AML-193 (cell line): Measurements from ENCODE around the gene P4HA1.
"Not testable (repeated sequence)": the region's sequence is repeated elsewhere in the genome, so short reads cannot be mapped to it uniquely, and the experiment has no call there.

Experiments
- DNase-seq, 2 experiments: peaks; one replicate each; lab custom pipeline; 2025; lab: John Stamatoyannopoulos, UW

Gene P4HA1

DNA sequence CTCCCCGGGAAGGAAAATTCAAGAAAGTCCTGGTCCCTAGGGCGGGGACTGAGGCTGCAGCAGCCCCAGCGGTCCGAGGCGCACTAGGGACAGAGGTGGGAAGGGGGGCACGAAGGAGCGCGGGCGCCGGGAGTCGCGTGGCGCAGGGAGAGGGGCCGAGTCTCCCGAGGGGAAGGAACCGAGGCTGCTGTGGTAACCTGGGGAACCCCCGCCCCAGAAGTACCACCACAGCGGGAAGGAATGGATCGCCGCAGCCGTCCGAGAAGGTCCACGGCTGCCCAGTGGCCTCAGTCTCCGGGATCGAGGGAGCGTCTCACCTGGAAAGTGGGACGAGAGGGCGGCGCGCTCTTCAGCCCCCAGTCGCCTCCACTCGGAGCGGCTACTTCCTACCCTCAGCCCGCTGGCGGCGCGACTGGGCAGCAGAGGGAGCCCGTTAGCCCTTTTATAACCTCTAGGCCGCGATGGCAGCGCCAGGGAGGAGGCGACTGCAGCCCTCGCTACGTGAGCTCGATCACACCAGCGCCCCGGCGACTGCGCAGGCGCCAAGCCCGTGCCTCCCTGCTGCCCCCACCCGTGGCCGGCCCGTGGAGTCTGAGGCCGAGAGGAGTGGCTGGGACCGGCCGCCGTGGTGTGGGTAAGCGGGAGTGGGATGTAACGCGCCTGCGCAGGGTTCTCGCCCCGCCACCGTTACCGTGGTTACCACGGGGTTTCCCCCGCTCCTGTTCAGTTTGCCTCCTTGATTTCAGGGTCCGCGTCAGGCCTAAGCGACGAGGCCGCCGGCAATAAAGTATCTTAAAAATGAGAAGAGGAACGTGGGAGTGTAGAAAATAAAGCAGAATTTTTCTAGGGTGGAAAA lies at the start of gene P4HA1:
Gene P4HA1, minus strand, starts transcription at position 418 of the 856 bp plus-strand sequence. CDS start 21,983 bp downstream, outside the sequence.
- DNase-seq, result peak; percentile 95 to 97

DNA sequence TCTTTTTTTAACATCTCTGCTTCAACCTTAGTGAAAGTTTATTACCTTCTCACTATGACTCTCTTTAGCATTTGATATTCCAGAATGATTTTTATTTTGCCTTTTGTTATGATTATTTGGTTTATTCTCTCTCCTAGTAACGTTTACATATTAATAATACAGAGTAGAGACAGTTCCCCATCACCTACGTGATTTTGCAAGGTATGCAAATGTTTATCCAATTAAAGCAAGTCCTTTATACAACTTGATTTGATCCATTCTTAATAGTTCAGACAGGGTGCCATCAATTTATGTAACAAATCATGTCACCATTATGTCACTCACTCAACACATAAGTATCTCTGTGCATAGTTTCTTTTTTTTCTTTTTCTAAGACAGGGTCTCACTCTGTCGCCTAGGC lies 44.9 kb upstream of the P4HA1 start:
- DNase-seq, result no peak

DNA sequence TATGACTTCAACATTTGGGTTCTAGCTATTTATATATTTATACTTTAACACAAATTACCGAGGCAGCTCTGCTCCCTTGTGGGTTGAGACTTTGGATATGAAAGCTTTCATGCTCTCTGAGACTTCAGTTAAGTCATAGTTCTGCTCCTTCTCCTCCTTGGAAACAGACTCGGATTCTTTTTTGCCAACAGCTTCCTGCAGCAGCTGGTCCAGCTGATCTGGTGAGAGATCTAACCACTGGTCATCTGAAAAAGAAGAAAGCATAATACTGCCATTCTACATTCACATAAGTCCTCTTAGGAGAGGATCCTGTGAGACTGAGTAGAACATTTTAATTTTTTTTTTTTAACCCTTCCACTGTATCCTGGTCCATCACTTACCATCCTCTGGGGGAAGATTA lies 42.6 kb upstream of the P4HA1 start:
- no peak for DNase-seq

DNA sequence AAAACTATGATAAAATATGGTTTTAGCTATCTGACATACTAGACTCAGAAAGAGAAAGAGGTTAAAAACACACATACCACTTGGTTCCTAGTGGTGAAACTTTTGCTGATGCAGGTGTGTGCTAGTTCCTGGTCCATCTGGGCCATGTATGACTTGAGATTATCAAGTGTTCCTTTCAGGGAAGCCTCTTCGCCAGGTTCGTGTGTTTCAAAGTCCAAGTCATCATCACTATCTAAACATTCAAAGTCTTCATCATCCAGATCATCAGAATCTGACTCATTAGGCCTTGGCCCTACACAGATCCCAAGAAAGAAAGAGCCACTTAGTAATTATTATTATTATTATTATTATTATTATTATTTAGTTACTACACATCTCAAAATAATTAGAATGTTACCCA lies 40.0 kb upstream of the P4HA1 start:
- no peak for DNase-seq

DNA sequence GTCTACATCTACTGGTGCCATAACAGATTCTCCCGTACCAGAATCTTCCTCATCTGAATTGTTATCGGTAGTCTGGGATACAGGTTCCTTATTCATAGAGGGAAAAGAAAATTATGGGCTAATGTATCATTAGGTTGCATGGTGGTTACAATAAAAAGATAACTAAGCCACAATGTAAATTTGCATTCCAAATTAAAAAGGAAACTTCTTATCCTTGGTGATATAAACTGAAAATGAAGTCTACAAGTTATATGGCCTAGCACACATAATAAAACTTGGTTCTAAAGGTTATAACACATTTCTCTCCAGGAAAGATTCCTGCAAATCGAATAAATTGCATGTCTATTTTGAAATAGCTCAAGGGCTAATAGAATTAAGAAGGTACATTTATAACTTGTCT lies 38.1 kb upstream of the P4HA1 start:
- DNase-seq, result no peak

DNA sequence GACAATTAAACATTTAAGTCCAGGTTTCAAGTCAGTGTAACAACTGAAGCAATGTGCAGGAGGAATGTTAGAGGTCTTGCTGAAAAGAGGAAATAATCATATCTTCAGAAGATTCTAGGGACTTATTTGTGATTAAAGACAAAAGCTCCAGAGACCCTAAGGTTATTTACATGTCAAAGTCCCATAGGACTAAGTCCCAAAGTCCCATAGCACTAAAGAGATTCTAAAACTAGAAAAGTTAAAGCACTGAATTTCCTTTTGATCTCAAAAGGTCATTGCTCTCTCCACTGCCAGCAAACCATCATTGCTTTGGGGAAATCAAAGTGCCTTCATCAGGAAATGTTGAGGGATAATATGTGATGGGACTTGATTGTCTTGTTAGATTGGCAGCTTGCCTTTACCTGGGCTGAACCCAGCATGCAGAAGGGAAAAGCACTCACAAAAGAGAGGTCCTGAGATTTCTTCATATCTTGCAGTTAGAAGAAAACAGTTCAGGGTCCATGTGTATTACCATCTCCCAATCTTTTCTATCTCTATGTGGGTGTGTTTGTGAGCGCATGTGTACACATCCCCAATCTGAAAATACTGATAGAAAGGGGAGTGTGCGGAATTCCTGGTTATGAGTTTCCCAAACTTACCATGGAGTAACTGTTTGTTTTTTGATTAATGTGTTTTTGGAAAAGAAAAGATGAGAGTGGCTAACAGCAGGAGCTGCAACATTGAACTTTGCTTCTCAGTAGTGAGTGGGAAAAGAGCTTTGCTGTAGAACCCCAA lies 35.4 kb upstream of the P4HA1 start:
- DNase-seq, result no peak

DNA sequence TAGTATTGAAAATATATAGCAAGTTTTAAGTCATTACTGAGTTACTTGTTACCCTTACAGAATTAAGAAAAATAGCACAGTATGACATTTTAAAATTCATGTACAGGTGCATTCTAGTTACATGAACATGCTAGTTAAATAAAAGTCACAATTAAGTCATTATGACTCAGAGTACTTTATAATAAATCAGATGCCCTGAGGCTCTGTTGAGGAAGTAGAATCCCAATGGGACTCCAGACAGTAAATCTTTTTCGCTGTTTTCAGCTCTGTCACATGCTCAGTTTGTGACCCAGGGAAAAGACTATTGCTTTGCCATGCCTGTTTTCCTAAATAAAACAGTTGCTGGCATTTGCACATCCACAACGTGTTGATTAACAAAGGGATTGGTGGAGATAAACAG lies 34.6 kb upstream of the P4HA1 start:
- no peak for DNase-seq

DNA sequence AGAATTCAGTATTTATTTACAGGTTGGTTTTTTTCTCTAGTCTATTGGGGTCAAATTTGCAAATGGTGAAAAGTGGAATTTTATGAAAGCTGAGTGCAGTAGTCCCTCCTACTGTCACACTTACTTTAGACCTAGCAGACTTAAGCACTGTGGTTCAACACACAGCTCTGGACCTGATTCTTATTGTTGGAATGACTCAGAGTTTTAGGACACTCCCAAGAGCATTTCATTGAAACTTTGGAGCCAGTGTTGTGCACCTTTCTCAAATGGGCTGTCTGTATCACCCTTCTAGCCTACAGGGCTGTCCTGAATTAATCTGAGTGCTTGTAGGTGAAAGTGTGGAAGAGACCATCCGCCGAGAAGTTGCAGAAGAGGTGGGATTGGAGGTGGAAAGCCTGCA lies 29.7 kb upstream of the P4HA1 start:
- no peak for DNase-seq

DNA sequence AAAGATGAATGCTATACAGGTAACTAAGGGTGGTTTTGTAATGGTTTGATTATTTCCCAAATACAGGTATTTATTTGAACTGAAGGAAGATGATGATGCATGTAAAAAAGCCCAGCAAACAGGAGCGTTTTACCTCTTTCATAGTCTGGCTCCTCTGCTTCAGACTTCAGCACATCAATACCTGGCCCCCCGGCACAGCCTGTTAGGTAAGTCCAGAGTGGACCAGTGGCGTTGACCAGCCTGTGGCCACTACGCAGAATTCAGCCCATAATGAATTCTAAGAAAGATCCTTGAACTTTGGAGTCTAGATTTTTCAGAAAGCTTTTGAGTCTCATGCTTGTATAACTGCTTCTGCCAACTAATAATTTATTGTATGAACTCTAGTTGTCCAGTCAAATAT lies 23.3 kb upstream of the P4HA1 start:
- DNase-seq, result no peak

DNA sequence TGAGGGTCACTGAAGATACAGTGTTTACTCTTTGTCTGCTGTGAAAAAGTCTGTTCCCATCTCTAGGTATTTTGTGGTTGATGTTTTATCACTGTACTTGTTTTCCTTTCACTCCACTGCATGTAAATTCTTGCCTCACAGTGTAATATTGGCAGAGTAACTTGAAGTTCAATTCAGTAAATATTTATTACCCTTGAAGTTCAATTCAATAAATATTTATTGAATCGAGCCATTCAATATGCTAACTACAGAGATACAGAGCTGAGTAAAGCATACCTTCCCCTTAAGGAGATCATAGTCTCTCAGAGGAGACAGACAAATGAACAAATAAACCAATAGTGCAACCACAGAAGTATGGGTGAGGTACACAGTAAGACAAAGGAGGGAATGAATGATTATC lies 22.8 kb upstream of the P4HA1 start:
- DNase-seq, result no peak

DNA sequence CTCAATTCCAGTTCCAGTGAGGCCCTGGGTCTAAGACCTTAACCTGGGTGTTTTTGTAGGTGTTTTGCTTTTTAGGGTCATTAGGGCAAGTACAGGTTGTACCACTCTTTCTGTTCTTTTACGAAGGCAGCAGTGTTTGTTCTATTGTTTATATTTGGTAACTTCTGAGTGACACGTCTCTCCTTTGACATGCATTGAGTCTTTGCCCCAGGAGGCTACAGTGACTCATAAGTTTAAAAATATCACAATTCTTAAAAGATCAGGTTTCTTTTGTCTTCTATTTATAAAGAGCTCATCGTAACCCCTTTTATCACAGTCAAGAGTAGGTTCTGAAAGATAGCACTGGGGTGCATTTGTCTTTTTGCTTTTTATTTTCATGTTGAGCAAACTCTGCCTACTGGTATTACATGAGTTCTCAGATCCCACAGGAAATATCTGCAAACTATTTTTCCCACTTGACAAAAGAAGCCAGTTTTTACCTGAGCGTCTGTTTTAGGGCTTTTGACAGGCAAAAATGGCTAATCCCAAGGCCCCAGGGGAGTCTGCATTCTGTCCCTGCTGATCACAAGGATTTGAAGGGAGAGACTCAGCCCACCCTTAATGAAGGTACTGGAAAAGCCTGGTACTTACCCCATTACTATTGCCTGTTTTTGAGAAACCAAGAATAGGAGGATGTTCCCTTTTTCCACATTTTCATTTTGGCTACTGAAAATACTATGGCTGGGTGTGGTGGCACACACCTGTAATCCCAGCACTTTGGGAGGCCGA lies 21.5 kb upstream of the P4HA1 start:
- DNase-seq, result no peak

DNA sequence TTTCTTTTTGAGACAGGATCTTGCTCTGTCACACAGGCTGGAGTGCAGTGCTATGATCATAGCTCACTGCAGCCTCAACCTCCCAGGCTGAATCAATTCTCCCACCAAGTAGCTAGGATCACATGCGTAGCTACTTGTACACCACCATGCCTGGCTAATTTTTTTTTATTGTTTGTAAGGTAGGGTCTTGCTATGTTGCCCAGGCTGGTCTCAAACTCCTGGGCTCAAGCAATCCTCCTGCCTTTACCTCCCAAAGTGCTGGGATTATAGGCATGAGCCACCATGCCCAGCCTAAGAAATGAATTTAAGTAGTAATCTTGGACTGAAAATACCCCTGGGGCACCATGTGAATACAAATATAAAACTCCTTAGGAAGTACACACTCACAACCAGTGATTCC lies 19.4 kb upstream of the P4HA1 start:
- no peak for DNase-seq

DNA sequence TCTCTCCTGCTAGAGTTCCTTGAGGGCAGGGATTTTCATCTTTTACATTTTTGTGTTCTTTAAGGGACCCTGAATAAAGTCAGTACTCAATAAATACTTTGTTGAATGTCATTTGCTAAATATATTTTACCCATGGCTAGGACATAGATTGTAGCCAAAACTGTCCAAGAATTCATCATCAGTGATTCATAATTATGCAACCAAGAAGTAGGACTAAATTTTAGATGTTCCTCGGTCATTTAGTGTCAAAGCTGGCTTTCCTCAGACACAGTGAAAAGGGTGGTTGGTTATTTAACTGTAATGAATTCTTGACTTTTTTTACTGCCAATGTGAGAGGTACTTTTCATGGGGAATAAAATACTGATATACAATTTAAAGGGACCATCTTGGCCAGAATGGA lies 16.9 kb upstream of the P4HA1 start:
- DNase-seq, result no peak

DNA sequence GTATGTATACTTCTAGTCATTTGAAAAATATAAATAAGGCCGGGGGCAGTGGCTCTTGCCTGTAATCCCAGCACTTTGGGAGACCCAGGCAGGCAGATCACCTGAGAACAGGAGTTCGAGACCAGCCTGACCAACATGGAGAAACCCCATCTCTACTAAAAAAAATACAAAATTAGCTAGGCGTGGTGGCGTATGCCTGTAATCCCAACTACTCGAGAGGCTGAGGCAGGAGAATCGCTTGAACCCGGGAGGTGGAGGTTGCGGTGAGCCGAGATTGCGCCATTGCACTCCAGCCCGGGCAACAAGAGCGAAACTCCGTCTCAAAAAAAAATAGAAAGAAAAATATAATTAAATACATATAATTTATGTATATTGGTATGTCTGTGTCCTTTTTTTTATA lies 15.4 kb upstream of the P4HA1 start:
- not testable (repeated sequence) for DNase-seq

DNA sequence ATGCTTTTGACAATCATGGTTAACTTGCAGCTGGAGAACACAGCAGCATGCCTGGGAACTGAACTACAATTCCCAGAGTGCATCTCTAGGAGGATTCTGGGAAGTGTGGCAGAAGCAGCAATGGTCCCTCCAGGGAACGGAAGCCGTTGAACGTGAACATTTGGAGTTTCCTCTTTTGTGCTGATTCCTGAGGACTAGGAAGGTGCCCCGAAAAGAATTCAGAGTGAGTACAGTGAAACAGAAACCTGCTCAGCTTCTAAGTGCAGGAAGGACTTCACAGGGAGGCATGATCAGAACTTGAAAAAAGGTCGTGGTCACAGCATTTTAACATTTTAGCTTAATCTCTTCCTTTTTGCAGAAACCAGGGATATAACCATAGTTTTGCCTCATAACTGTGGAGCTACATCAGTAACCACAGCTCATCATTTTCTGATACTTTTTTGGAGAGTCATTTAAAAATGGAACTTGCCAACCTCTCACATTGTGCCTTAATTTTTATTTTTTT lies 13.7 kb upstream of the P4HA1 start, which contains the start of gene NUDT13:
Gene NUDT13, plus strand, starts transcription at position 111 of the 505 bp plus-strand sequence. CDS start 3,911 bp downstream, outside the sequence.
- peak; percentile 80 to 87 for DNase-seq

DNA sequence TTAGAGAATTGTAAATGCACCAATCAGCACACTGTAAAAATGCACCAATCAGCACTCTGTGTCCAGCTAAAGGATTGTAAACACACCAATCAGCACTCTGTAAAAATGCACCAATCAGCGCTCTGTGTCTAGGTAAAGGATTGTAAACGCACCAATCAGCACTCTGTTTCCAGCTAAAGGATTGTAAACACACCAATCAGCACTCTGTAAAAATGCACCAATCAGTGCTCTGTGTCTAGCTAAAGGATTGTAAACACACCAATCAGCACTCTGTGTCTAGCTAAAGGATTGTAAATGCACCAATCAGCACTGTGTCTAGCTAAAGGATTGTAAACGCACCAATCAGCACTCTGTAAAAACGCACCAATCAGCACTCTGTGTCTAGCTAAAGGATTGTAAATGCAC lies 12.6 kb upstream of the P4HA1 start:
- DNase-seq, result not testable (repeated sequence)

DNA sequence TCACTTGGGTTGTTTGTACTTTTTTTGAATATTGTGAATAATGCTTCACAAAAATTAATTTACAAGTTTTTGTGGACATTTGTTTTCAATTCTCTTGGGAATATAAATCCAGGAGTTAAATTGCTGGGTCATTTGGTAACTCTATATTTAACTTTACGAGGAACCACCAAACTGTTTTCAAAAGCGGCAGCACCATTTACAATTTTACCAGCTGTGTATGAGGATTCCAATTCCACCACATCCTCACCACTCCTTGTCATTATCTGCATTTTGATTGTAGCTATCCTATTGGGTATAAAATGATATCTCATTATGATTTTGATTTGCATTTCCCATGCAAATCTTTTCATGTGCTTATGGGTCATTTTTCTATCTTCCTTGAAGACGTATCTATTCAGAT lies 9.6 kb upstream of the P4HA1 start:
- no peak for DNase-seq

DNA sequence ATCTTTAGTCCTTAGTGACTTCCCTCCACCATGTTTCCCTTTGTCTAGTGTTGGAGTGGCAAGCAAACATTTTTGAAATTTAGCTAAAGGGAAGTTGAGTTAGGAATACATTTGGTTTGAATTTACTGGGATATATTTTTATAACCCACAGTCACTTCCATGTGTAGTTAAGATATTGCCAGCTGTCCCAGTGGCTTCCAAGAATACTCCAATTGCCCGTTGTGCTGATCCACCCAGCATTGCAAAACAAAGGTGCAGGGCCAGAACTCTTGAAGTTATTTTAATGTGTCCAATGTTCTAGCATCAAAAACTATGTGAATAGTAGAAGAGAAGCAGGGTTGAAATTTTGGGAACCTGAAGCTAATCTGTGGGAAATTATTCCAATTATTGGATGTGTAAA lies 2.5 kb upstream of the P4HA1 start:
- no peak for DNase-seq

DNA sequence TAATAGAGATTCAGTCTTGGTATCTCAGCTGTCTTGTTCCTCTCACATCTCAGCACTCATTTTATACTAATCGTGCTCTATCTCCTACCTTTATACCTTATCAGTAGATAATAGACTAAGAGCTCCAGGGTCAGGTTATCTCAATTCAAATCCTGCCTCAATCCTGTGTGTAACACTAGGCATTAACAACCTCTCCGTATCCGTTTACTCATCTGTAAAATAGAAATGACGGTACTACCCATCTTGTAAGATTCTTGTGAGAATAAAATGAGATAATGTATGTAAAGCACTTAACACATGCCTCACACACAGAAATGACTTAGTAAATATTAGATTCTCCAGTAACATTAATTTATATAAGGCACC lies 622 bp upstream of the P4HA1 start:
- DNase-seq, result no peak

DNA sequence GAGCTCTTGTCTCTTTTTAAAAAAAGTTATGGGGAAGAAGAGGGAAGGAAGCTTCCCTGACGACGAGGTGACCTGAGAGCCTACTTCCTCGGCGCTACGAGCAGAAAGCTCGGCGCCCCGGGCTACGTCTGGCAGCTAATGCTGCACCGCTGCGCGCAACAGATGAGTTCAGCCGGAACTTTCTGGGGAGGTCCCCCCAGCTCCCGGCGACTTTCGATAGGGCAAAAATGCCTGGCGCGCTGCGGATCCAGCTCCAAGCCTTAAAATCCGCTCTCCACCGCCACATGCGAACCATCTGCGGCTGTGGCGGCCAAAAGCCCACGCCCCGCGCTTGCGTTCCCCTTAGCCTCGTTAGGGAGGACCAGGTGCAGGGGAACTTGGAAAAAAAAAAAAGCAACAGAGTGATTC lies 621 bp downstream of the P4HA1 start:
- peak; percentile 51 to 62 for DNase-seq

DNA sequence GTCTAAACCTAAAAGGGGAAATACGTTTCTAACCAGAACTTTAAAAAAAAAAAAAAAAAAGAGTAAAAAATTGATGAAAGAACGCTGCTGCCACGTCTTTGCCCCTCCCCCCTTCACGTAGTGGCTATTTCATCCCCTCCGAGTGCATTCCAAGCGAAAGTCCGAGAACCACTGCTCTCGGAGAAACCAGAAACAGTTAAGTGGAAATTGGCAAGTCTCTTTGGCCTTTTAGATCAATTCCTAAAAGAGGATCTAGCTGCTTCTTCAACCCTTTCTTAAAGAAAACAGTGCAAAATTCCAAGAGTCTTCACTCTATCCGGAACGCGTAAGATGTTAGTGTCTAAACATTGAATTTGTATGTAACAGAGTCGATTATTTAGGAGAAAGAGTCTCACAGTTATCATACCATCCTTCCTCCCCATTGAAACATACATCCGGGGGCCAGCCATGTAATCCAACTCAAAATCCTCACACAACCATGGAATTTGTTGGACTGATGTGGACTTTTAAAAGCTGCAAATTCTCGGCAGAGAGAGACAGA lies 1.1 kb downstream of the P4HA1 start:
- DNase-seq, result peak; percentile 27 to 62

DNA sequence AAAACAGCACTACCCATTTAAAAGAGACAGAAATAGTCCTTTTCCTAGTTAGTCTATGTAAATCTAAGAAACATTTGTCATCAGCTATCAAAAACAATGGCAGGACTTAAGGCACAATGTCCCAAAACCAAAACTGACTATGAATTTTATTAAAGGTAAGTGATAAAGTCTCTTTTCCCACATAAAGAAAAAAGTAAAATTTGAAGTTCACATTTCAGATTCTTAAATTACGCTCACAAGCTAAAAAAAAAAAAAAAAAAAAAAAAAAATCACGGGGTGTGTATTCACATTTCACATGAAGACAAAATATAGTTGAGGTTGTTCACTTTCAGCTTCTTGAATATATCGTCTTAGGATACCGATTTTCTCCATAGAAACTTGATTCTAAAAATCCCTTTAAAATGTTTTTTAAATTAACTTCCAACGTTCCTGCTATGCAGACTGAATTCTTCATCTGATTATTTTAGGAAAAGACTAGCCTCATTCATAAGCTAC lies 1.6 kb downstream of the P4HA1 start:
- DNase-seq, result no peak
